HepG2 (cell line): ENCODE results near the gene KRT34. TPM values are rescaled to one million over a fixed set of nuclear protein-coding genes. Genes with fewer than 3 reads are reported as not detected.

Experiments
- ATF7-NPFF ChIP-seq: sonication (generic); formaldehyde crosslinking; IDR thresholded peaks from 2 replicates; pipeline ENCODE4 v1.8.1; 2023; ENCODE audit warnings: mild to moderate bottlenecking, low read depth, missing genetic modification reagents, moderate library complexity
- BHLHE40 ChIP-seq: IDR thresholded peaks from 2 replicates; pipeline ENCODE4 v1.6.1; 2011; ENCODE audit warnings: low read length, improper control_type of control experiment
- GATAD2A ChIP-seq: IDR thresholded peaks from 2 replicates; pipeline ENCODE4 v1.6.1; 2016
- KLF13 ChIP-seq: sonication (generic); formaldehyde crosslinking; IDR thresholded peaks from 2 replicates; pipeline ENCODE4 v1.4.0; 2020; ENCODE audit warnings: mild to moderate bottlenecking, missing genetic modification reagents
- PCBP2 ChIP-seq: fragments of 200-400 bp; formaldehyde crosslinking; optimal IDR thresholded peaks from 2 replicates; pipeline ENCODE3; 2018; ENCODE audit warnings: low read length, low read depth; ENCODE audit not compliant: poor library complexity, severe bottlenecking
- RARA ChIP-seq: IDR thresholded peaks from 2 replicates; pipeline ENCODE4 v1.6.1; 2016; ENCODE audit warnings: missing genetic modification reagents, missing compliant biosample characterization
- RXRB ChIP-seq: IDR thresholded peaks from 2 replicates; pipeline ENCODE4 v1.6.1; 2016; ENCODE audit warnings: borderline replicate concordance, missing genetic modification reagents, missing compliant biosample characterization
- SRF ChIP-seq: IDR thresholded peaks from 2 replicates; pipeline ENCODE4 v1.6.1; 2011; ENCODE audit warnings: mild to moderate bottlenecking, low read depth, low read length, moderate library complexity
- ZBTB21 ChIP-seq: sonication (generic); formaldehyde crosslinking; IDR thresholded peaks from 2 replicates; pipeline ENCODE4 v1.4.0; 2020; ENCODE audit warnings: missing genetic modification reagents
- ZNF678 ChIP-seq: sonication (generic); formaldehyde crosslinking; IDR thresholded peaks from 2 replicates; pipeline ENCODE4 v1.4.0; 2020; ENCODE audit warnings: mild to moderate bottlenecking, missing genetic modification reagents
- polyA plus RNA-seq, 8 experiments: library from polyadenylated mRNA; depleted of rRNA in 3 of 8; stranded (reverse) in 7 of 8; unstranded in 1 of 8; fragments of >200 nt; fragmentation: Illumina TruSeq in 4 of 8; extraction: Trizol in 4 of 8; gene quantifications; 2 replicates each; pipeline versions ENCODE4 v1.2.1 to v1.2.3, GENCODE V29; 2011 to 2016; ENCODE audit warnings: low read depth in 4 of 8, missing spikeins in 1 of 8, mixed read lengths in 1 of 8; ENCODE audit not compliant: insufficient read depth in 1 of 8
- total RNA-seq, 5 experiments: library from RNA; depleted of rRNA; stranded (reverse); fragments of >200 nt; fragmentation: Illumina TruSeq; extraction: Trizol; gene quantifications; 2 replicates each; pipeline ENCODE4 v1.2.3, GENCODE V29; 2016; ENCODE audit warnings: low read depth in 1 of 5
- TF ChIP-seq, protein P1 (sequence below): sonication (generic); formaldehyde crosslinking; IDR thresholded peaks from 2 replicates; pipeline ENCODE4 v1.8.0; 2022; ENCODE audit warnings: low read depth, missing genetic modification reagents
- TF ChIP-seq, protein P2 (sequence below): sonication (generic); formaldehyde crosslinking; IDR thresholded peaks from 2 replicates; pipeline ENCODE4 v1.9.0; 2021; ENCODE audit warnings: mild to moderate bottlenecking, missing genetic modification reagents
- TF ChIP-seq, protein P3 (sequence below): IDR thresholded peaks from 2 replicates; pipeline ENCODE4 v1.6.1; 2016; ENCODE audit warnings: missing compliant biosample characterization, missing genetic modification reagents, borderline replicate concordance

Gene KRT34
- total and polyA plus RNA-seq, 2 of the 13 experiments (the other 11 are each of a cell fraction or from before 2014, with no cell fraction given): not detected

DNA sequence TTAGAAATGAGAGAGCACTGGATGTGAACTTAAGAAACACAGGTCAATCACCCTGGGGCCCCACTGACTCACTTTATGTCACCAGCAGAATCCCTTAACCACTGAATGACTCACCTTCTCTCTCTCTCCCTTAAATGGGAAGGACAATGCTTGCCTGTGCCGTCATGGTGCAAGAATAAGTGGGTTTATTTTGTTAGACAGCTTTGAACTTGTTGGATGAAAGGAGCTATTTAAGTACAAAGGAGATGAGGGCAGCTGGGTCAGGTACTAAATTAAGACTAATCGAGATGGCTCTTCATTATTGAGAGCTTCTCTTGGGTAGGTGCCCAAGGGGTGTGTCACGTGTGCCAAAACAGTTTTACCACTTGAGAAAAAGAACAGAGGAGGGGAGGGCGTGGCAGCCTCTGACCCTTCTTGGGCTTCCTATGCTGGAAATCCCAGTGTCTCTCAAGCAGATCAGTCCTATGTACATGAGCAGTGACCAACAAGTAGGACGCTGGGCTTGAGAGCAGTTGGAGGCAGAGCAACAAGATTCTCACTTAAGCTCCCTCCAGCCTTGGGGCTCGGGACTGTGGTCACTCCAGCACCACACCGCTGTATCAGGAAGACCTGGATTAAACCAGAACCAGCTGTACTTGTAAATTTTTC is 22.0 kb upstream of the KRT34 start (continued):
- TF ChIP-seq, protein P1, sequence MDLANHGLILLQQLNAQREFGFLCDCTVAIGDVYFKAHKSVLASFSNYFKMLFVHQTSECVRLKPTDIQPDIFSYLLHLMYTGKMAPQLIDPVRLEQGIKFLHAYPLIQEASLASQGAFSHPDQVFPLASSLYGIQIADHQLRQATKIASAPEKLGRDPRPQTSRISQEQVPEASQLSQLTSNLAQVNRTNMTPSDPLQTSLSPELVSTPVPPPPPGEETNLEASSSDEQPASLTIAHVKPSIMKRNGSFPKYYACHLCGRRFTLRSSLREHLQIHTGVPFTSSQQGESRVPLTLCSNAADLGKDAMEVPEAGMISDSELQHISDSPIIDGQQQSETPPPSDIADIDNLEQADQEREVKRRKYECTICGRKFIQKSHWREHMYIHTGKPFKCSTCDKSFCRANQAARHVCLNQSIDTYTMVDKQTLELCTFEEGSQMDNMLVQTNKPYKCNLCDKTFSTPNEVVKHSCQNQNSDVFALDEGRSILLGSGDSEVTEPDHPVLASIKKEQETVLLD: no peak
- TF ChIP-seq SRF (peak; percentile 88; the same call in 1 of the 2 replicates), ATF7-NPFF (CRISPR knock-in tag) (no peak), PCBP2 (no peak), ZNF678 (no peak), GATAD2A (CRISPR knock-in tag) (peak; percentile 36; the same call in 1 of the 2 replicates), BHLHE40 (peak; percentile 66), KLF13 (no peak), RARA (CRISPR knock-in tag) (peak; percentile 90), ZBTB21 (peak; percentile 68; the same call in 1 of the 2 replicates), RXRB (CRISPR knock-in tag) (peak; percentile 78)
- TF ChIP-seq, protein P2, sequence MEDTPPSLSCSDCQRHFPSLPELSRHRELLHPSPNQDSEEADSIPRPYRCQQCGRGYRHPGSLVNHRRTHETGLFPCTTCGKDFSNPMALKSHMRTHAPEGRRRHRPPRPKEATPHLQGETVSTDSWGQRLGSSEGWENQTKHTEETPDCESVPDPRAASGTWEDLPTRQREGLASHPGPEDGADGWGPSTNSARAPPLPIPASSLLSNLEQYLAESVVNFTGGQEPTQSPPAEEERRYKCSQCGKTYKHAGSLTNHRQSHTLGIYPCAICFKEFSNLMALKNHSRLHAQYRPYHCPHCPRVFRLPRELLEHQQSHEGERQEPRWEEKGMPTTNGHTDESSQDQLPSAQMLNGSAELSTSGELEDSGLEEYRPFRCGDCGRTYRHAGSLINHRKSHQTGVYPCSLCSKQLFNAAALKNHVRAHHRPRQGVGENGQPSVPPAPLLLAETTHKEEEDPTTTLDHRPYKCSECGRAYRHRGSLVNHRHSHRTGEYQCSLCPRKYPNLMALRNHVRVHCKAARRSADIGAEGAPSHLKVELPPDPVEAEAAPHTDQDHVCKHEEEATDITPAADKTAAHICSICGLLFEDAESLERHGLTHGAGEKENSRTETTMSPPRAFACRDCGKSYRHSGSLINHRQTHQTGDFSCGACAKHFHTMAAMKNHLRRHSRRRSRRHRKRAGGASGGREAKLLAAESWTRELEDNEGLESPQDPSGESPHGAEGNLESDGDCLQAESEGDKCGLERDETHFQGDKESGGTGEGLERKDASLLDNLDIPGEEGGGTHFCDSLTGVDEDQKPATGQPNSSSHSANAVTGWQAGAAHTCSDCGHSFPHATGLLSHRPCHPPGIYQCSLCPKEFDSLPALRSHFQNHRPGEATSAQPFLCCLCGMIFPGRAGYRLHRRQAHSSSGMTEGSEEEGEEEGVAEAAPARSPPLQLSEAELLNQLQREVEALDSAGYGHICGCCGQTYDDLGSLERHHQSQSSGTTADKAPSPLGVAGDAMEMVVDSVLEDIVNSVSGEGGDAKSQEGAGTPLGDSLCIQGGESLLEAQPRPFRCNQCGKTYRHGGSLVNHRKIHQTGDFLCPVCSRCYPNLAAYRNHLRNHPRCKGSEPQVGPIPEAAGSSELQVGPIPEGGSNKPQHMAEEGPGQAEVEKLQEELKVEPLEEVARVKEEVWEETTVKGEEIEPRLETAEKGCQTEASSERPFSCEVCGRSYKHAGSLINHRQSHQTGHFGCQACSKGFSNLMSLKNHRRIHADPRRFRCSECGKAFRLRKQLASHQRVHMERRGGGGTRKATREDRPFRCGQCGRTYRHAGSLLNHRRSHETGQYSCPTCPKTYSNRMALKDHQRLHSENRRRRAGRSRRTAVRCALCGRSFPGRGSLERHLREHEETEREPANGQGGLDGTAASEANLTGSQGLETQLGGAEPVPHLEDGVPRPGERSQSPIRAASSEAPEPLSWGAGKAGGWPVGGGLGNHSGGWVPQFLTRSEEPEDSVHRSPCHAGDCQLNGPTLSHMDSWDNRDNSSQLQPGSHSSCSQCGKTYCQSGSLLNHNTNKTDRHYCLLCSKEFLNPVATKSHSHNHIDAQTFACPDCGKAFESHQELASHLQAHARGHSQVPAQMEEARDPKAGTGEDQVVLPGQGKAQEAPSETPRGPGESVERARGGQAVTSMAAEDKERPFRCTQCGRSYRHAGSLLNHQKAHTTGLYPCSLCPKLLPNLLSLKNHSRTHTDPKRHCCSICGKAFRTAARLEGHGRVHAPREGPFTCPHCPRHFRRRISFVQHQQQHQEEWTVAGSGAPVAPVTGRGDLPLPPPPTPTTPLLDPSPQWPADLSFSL: no peak
- TF ChIP-seq, protein P3, sequence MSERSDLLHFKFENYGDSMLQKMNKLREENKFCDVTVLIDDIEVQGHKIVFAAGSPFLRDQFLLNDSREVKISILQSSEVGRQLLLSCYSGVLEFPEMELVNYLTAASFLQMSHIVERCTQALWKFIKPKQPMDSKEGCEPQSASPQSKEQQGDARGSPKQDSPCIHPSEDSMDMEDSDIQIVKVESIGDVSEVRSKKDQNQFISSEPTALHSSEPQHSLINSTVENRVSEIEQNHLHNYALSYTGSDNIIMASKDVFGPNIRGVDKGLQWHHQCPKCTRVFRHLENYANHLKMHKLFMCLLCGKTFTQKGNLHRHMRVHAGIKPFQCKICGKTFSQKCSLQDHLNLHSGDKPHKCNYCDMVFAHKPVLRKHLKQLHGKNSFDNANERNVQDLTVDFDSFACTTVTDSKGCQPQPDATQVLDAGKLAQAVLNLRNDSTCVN (CRISPR knock-in tag): no peak
